ENCODE data around the gene PRUNE2.

Gene PRUNE2

DNA sequence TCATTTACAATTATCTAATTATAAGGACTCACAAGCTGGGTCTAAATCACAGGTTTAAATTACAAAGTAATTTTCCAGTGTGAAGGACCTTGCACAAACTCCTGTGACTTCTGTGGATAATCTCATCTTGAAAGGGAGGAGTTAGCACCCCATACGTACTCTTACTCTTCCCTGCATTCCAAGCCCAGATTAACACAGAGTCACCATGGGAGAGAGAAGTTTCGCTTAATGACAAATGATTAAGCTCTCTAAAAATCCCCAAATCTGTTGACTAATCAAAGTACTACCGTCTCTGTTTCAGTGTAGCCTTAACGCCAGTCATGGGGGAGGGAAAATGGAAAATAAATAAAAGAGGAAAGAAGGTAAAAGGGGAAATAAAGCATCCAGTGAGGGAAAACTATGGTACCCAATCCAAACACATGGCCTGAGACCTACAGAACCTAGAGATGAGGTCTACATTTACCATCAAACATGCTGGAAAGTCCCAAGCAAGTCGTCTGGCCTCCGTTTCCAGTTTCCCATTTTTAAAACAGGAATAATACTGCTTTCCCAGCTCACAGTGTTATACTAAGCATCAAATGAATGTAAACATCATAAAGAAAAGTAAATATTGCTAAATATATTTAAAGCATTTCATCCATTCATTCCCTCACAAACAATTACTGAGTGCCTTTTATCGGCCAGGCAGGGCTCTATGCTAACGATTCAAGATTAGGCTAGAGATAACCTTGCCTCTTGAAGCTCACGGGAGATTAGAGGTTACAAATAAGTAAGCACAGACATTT lies 78.4 kb downstream of the PRUNE2 start:
- no peak overlapping the region for H3K4me3 ChIP-seq (replicated peaks; ENCODE audit: low read depth, low read length)
- TF ChIP-seq, protein P1, sequence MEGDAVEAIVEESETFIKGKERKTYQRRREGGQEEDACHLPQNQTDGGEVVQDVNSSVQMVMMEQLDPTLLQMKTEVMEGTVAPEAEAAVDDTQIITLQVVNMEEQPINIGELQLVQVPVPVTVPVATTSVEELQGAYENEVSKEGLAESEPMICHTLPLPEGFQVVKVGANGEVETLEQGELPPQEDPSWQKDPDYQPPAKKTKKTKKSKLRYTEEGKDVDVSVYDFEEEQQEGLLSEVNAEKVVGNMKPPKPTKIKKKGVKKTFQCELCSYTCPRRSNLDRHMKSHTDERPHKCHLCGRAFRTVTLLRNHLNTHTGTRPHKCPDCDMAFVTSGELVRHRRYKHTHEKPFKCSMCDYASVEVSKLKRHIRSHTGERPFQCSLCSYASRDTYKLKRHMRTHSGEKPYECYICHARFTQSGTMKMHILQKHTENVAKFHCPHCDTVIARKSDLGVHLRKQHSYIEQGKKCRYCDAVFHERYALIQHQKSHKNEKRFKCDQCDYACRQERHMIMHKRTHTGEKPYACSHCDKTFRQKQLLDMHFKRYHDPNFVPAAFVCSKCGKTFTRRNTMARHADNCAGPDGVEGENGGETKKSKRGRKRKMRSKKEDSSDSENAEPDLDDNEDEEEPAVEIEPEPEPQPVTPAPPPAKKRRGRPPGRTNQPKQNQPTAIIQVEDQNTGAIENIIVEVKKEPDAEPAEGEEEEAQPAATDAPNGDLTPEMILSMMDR (IDR thresholded peaks at IDR 0.05; ENCODE audit: low read depth, low read length, missing control alignments), result no peak
- no peak for DNase-seq (ENCODE audit: extremely low read depth, low read depth)

DNA sequence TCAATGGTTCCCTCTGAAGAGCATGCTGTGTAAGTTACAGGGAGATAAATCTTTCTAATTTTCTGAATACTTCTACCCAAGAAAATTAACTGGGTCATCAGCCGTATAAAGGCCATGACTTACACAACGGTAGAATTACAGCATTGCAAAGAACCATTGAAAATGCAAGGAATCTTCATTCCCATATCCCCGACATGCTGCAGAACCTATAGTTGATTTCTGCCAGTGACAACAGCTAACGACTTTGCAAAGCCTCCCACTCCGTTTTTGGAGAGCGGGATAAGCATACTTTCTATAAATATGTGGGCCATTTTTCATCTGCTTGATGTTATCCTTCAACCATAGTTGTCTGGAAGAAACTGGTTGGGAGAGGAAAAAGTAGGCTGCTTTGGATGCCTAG lies 85.5 kb downstream of the PRUNE2 start:
- TF ChIP-seq, protein P1 (IDR thresholded peaks at IDR 0.05; ENCODE audit: low read depth, low read length, missing control alignments), result no peak
- H3K4me3 ChIP-seq (replicated peaks; ENCODE audit: low read depth, low read length), result no peak overlapping the region
- DNase-seq (ENCODE audit: extremely low read depth, low read depth), result no peak

DNA sequence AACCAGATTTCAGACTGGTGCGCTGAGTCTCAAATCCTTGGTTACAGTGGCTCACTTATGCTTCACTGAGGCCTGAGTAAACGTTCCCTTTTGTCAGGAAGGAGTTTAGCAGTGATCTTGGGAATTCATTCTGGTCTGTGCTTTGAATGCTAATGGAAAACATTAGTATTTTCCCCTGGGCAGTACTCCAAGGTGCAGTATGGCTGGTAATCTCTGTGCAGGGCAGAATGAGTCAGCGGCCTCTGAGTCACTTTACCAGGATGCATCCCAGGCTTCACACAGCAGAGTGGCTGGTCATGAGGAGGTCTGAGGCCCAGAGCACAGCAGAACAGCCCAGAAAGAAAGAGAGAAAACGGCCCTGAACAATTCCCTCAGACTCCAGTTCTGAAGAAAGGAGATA lies 87.6 kb downstream of the PRUNE2 start:
- peak; percentile 97 for DNase-seq (ENCODE audit: extremely low read depth, low read depth)
- H3K4me3 ChIP-seq (replicated peaks; ENCODE audit: low read depth, low read length), result no peak overlapping the region

DNA sequence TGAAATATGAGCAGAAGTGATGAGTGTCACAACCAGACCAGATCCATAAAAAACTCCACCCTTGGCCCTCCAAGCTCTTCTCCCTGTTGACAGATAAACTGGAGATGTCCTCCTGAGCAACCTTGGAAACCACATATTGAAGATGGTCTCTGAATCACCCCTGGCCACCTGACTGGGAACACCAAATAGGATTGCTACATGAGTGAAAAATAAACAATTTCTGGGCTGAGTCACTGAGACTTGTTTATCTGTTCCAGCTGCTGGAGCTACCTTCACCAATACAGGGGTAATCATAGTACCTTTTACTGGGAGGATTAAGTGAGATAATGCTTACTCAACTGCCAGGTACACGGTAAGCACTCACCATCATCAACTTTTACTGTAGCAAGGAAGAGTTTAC lies 88.4 kb downstream of the PRUNE2 start:
- H3K4me3 ChIP-seq (replicated peaks; ENCODE audit: low read depth, low read length), result no peak overlapping the region
- DNase-seq (ENCODE audit: extremely low read depth, low read depth), result peak; percentile 86
- TF ChIP-seq, protein P1 (IDR thresholded peaks at IDR 0.05; ENCODE audit: low read depth, low read length, missing control alignments), result no peak

More for the DNA sequence above, 87.6 kb downstream of the PRUNE2 start:
- TF ChIP-seq, protein P1 (IDR thresholded peaks at IDR 0.05; ENCODE audit: low read depth, low read length, missing control alignments), result no peak

DNA sequence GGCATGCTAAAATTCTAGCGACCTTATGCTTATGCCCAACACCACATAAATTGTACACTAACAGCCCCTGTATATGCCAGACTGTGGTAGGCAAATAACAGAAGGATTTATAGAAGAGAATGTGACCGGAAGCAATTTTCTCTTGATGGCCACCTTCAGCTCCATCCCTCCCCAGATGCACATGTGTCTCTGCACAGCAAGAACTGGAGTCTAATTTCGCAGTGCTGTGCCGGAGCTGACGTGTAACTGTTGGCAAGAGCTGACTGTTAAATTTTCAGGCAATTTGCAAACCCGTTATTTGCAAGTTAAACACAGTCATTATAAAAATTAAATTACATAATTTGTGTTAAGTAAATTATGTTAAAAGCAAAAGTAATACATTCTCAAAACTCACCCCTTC lies 93.3 kb downstream of the PRUNE2 start:
- DNase-seq (ENCODE audit: extremely low read depth, low read depth), result no peak
- no peak overlapping the region for H3K4me3 ChIP-seq (replicated peaks; ENCODE audit: low read depth, low read length)
- TF ChIP-seq, protein P1 (IDR thresholded peaks at IDR 0.05; ENCODE audit: low read depth, low read length, missing control alignments), result no peak

DNA sequence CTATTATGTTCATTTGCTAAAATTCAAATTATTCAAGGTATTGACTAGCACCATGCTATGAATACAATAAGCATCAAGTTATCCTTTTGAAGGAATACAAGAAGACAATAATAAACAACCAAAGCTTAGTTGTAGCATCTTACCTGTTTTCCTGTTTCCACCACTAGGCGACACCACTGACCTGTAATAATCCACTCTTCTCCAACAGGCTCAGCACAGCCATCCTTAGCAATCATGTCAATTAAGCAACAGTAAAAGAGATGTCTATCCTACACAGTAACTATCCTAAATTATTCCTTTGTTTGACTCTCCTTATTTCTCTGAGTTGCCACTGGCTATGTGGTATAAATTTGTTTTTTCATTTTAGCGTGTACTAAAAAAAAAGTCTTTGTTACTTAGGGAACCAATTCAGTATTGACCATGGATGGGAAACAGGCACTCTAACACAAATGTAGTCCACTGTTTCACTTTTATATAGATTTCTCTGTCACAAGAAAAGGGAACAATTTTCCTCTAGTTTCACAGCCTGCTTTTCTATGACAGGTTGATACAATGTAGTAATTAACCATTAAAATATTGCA lies 95.4 kb downstream of the PRUNE2 start:
- no peak overlapping the region for H3K4me3 ChIP-seq (replicated peaks; ENCODE audit: low read depth, low read length)
- peak; percentile 43 for DNase-seq (ENCODE audit: extremely low read depth, low read depth)
- TF ChIP-seq, protein P1 (IDR thresholded peaks at IDR 0.05; ENCODE audit: low read depth, low read length, missing control alignments), result peak; percentile 72

Data from HFF-Myc (cell line).